ENCODE results near the gene NPSR1. TPM values are rescaled to one million over a fixed set of nuclear protein-coding genes. Genes with fewer than 3 reads are reported as not detected.

NPSR1 gene
- total and polyA plus RNA-seq, 9 of the 15 experiments (the other 6 are each of a cell fraction or from before 2014, with no cell fraction given): not detected

- TF ChIP-seq PTTG1 (tag; IDR thresholded peaks at IDR 0.05; ENCODE audit: low read depth) (no peak), SMAD3 (CRISPR knock-in tag; conservative IDR thresholded peaks at IDR 0.05) (no peak), MYNN (IDR thresholded peaks at IDR 0.05) (no peak), MYNN (CRISPR knock-in tag; IDR thresholded peaks at IDR 0.05) (no peak), KAT2B (IDR thresholded peaks at IDR 0.05; ENCODE audit: low read depth, low read length) (no peak)
Observed at GRCh38 chr7:34895202-34895601, 237.2 kb downstream of the NPSR1 start (continued).

Small RNA genes within 50 kb of the gene (small RNA-seq; reads per million reads assigned to genes)
- gene RF00322: not detected
- not detected for gene RN7SL132P

Data from K562 (cell line).